Pancreas (tissue), 10 donors: ENCODE results near the gene ABHD8. TPM values are rescaled to one million over a fixed set of nuclear protein-coding genes. Genes with fewer than 3 reads are reported as not detected.

ENCODE experiments used
- ATAC-seq, 4 donors: fragments of 200-7000 bp; cut with Tn5 transposase; one replicate each; pipeline versions ENCODE4 v1.8.0 to v1.9.1; 2020; ENCODE audit warnings: mild to moderate bottlenecking in 4 of 4, moderate library complexity in 4 of 4
- DNase-seq, 6 donors: peaks; one replicate each; pipeline ENCODE4 v3.0.0-alpha.2; 2020
- FAIRE-seq: peaks from 2 replicates; lab custom pipeline; 2012; peaks lifted over from hg19 to GRCh38; lab: Jason Lieb, UNC
- H3K27ac ChIP-seq, 4 donors: fragments of 200-600 bp; sonication (generic); 1 replicate in 3 of 4; 2 replicates in 1 of 4; pipeline versions ENCODE4 v1.5.0 to v1.8.0; 2020
- H3K27me3 ChIP-seq, 4 donors: fragments of 200-600 bp; one replicate each; pipeline ENCODE4 v1.8.0; 2021
- H3K36me3 ChIP-seq, 3 donors: fragments of 200-600 bp; sonication (generic) in 1 of 3; one replicate each; pipeline versions ENCODE4 v1.5.0 to v1.8.0; 2020 to 2021
- H3K4me1 ChIP-seq, 3 donors: fragments of 200-600 bp; one replicate each; pipeline ENCODE4 v1.8.0; 2021
- H3K4me3 ChIP-seq, 4 donors: fragments of 200-600 bp; sonication (generic) in 2 of 4; one replicate each; pipeline versions ENCODE4 v1.5.0 to v1.8.0; 2020 to 2021
- H3K9me3 ChIP-seq, 4 donors: fragments of 200-600 bp; one replicate each; pipeline ENCODE4 v1.8.0; 2021
- WGBS, 2 donors: extraction: QIAGEN DNeasy Blood & Tissue Kit; methylation state at CpG; one replicate each; pipeline ENCODE4 v1.1.7; 2013; 5-methylcytosine and 5-hydroxymethylcytosine counted together
- intact Hi-C, 3 donors: fragments of 100-400 bp; cut with DNase I; formaldehyde crosslinking; loops; one replicate each; pipeline versions ENCODE4 v1.11.1 to v1.14.2; 2022
- polyA plus RNA-seq, 2 donors: library from polyadenylated mRNA; stranded (reverse); fragments of 200-250 nt; gene quantifications; one replicate each; pipeline ENCODE4 v1.2.3, GENCODE V29; 2013
- total RNA-seq, 6 donors: library from RNA; stranded (reverse); fragmentation: NEBNext Ultra II Directional in 4 of 6; extraction: Animal tissue kit (Norgen Biotek cat#: 25700) in 4 of 6; gene quantifications; one replicate each; pipeline versions ENCODE4 v1.2.1 to v1.2.4, GENCODE V29; 2021 to 2023
- TF ChIP-seq, protein P1 (sequence below), 4 donors: fragments of 200-600 bp; sonication (generic) in 3 of 4; IDR thresholded peaks; one replicate each; pipeline versions ENCODE4 v1.5.0 to v1.8.0; 2021; ENCODE audit warnings: antibody characterized with exemption in 4 of 4
- donor health status: healthy with polysubstance abuse.
- donor health status: DM: no; HTN: no; CAD: no; lungs with moderate emphysema.
- donor health status: DM: no; HTN: no; CAD: no.
- donor health status: control.
- donor health status: control.
- donor health status: Bipolar disorder and iron deficiency.
- donor health status: DM: yes; HTN: yes; CAD: no.
- donor health status: DM: no; HTN: no; CAD: no.
- donor health status: DM: no; HTN: no; CAD: no.
- donor health status: DM: yes; HTN: yes; CAD: no.

ABHD8 gene
- total and polyA plus RNA-seq, 8 donors = 5.2 to 8.6 (median 6.6) TPM

DNA sequence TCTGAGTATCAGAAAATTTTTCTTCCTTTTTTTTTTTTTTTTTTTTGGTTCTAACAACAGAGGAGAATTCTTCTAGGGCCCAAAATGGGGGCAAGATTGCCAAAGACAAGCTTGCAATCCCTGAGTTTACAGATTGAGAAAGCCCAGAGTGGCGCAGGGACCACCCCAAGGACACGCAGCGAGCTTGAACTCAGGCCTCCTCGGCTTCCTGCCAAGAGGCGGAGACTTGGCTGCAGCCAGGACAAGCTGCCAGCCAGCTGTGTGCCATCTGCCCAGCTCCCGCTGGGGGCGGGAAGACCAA, 1.9 kb upstream of the ABHD8 start:
- no peak for ATAC-seq
- Histone ChIP-seq H3K36me3 (no peaks in the 10 kb centered on the region), H3K27ac (peak overlapping the region; percentile 33 to 90 (median 88)), H3K27me3 (no peaks in the 10 kb centered on the region), H3K4me1 (peaks cover 5 to 32% (median 15%) of the 10 kb centered on the region in 3 donors), H3K9me3 (no peaks in the 10 kb centered on the region), H3K4me3 (peak overlapping the region in 1 of 4 donors; percentile 73)
- intact Hi-C loops = no loop called here
- no peak for FAIRE-seq
- TF ChIP-seq, protein P1, sequence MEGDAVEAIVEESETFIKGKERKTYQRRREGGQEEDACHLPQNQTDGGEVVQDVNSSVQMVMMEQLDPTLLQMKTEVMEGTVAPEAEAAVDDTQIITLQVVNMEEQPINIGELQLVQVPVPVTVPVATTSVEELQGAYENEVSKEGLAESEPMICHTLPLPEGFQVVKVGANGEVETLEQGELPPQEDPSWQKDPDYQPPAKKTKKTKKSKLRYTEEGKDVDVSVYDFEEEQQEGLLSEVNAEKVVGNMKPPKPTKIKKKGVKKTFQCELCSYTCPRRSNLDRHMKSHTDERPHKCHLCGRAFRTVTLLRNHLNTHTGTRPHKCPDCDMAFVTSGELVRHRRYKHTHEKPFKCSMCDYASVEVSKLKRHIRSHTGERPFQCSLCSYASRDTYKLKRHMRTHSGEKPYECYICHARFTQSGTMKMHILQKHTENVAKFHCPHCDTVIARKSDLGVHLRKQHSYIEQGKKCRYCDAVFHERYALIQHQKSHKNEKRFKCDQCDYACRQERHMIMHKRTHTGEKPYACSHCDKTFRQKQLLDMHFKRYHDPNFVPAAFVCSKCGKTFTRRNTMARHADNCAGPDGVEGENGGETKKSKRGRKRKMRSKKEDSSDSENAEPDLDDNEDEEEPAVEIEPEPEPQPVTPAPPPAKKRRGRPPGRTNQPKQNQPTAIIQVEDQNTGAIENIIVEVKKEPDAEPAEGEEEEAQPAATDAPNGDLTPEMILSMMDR (IDR thresholded peaks at IDR 0.05) = no peak
- DNase-seq = no peak
- 0 to 3% methylated on average over 7 of the region's 7 CpGs for WGBS, 2 donors

DNA sequence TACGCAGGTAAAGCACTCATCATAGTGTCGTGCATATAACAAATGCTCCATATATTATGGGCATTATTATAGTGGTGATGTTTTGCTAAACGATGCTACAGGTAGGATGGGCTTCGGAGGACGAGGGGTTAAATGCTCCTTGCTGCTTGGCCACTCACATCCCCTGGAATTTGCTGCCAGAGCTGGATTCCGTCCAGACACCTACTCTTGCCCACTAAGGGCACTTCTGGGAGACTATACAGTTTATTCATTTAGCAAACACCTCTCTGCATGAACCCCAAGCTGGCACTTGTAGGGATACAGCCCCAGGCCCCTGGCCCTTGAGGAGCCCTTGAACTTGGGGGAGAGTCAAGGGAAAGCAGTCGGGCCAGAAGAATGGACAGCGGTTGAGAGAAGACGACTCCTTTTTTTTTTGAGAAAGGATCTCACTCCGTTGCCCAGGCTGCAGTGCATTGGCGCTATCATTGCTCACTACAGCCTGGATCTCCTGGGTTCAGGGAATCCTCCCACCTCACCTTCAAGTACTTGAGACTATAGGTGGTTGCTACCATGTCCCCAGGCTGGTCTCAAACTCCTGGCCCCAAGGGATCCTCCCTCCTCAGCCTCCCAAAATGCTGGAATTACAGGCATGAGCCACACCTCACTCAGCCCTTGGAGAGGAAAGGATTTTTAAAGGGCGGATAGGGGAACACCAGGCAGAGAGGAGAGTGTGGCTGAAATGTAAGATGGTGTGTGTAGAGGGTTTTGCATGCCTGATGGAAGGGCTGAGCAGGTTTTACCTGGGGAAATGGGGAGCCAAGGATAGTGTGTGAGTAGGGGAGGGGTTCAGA, 1.4 kb upstream of the ABHD8 start:
- peak overlapping the region; percentile 33 to 90 (median 88) for H3K27ac ChIP-seq
- DNase-seq (peak in 1 of 6 donors; percentile 55), FAIRE-seq (no peak), ATAC-seq (no peak)
- TF ChIP-seq, protein P1 (IDR thresholded peaks at IDR 0.05) = no peak
- H3K27me3 ChIP-seq = no peaks in the 10 kb centered on the region
- H3K36me3 ChIP-seq = no peaks in the 10 kb centered on the region
- peak overlapping the region in 1 of 4 donors; percentile 73 for H3K4me3 ChIP-seq
- intact Hi-C loops = no loop called here
- no peaks in the 10 kb centered on the region for H3K9me3 ChIP-seq
- peaks cover 5 to 30% (median 15%) of the 10 kb centered on the region in 3 donors for H3K4me1 ChIP-seq
- WGBS, 2 donors = 57 to 59% methylated on average over 12 of the region's 12 CpGs

DNA sequence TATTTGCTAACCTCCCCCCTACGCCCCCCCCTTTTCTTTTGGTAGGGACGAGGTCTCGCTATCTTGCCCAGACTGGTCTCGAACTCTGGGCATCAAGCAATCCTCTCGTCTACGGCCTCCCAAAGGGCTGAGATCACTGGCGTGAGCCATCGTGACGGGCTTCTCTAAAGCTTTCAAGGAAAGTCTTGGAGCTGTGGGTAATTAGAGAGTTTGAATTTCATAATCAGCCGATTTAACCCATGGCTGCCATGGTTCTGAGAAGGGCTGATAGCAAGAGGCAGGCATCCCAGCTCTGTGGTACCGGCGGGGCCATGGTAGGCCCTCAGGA, 679 bp upstream of the ABHD8 start:
- TF ChIP-seq, protein P1 (IDR thresholded peaks at IDR 0.05) = no peak
- Histone ChIP-seq H3K27ac (no peak overlapping the region), H3K9me3 (no peaks in the 10 kb centered on the region), H3K4me1 (peaks cover 5 to 30% (median 15%) of the 10 kb centered on the region in 3 donors), H3K36me3 (no peaks in the 10 kb centered on the region), H3K4me3 (peak overlapping the region in 2 of 4 donors; percentile 64 to 88), H3K27me3 (no peaks in the 10 kb centered on the region)
- ATAC-seq = no peak
- WGBS, 2 donors = 70 to 78% methylated on average over 12 of the region's 12 CpGs
- intact Hi-C loops = no loop called here
- no peak for FAIRE-seq
- DNase-seq = no peak

DNA sequence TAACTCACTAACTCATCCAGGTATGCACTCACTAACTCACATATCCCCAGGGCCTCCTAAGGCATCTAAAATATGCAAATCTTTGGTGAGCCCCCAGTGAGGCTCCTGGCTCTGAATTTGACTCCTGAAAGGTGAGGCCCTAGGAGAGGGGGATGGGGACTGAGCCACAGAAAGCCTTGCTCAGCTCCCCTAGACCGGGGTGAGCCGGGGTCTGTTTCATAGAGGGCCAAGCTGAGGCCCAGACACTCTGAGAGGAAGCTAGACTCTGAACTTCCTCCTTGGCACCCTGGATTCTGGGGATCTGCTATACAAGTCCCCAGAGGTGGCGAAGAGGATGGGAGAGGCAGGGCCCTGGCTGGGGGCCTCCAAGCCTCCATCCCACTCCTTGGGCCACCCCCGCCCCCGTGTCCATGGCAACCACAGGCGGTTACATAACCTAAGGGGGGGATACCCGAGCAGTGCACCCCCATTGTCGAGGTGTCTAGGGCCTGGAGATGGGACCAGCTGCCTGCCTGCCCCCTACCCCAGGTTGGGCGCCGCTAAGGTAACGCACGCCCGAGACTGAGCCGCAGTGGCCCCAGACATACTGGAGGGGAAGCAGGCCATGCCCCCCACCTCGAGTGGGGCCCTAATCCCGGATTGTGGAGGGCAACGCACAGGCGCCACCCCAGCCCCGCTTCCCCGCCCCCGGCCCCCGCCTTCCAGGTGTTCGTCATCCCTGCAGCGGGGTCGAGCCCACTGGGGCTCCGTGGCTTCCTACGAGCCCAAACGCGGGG, 646 bp downstream of the ABHD8 start:
- peak in 1 of 4 donors; percentile 0 for ATAC-seq
- H3K9me3 ChIP-seq = no peaks in the 10 kb centered on the region
- H3K27me3 ChIP-seq = no peaks in the 10 kb centered on the region
- no peak for FAIRE-seq
- TF ChIP-seq, protein P1 (IDR thresholded peaks at IDR 0.05) = no peak
- peak overlapping the region; percentile 25 to 58 (median 52) for H3K27ac ChIP-seq
- whole genome bisulfite sequencing, 2 donors = 7 to 15% methylated on average over 20 to 29 of the region's 29 CpGs
- H3K4me3 ChIP-seq = peak overlapping the region; percentile 64 to 88 (median 76)
- H3K36me3 ChIP-seq = no peaks in the 10 kb centered on the region
- peaks cover 5 to 30% (median 15%) of the 10 kb centered on the region in 3 donors for H3K4me1 ChIP-seq
- DNase-seq = peak in 5 of 6 donors; percentile 31 to 83 (median 47)
- intact Hi-C loops = no loop called here
